Panc1 (cell line): ENCODE measurements around the gene WNT9A. TPM values are rescaled to one million over a fixed set of nuclear protein-coding genes. Genes with fewer than 3 reads are reported as not detected.

ENCODE experiments used
- ATAC-seq: fragments of 200-7000 bp; cut with Tn5 transposase; 2 replicates; pipeline ENCODE4 v1.9.1; 2020; ENCODE audit warnings: mild to moderate bottlenecking, moderate library complexity
- BruUV-seq: library from RNA; stranded (reverse); fragments of 400-500 nt; replicated peaks from 2 replicates; lab custom pipeline; 2021; lab: Mats Ljungman, UMichigan
- CTCF ChIA-PET: fragments of 300-600 bp; sonication (Branson Sonifier 250); formaldehyde crosslinking; loops from one replicate; lab custom pipeline; 2022; ENCODE audit warnings: antibody characterized with exemption; lab: Charles Lee
- POLR2A ChIA-PET: fragments of 300-600 bp; sonication (Branson Sonifier 250); formaldehyde crosslinking; loops from one replicate; lab custom pipeline; 2022; ENCODE audit warnings: antibody characterized with exemption; lab: Charles Lee
- DNase-seq: peaks from one replicate; pipeline ENCODE4 v3.0.0-alpha.2; 2010; ENCODE audit warnings: low read depth, low spot score
- H3K27ac ChIP-seq: 2 replicates; pipeline ENCODE4 v1.5.1; 2011; ENCODE audit warnings: mild to moderate bottlenecking, low read length, inconsistent platforms
- H3K27me3 ChIP-seq: fragments of 200-500 bp; sonication (Bioruptor generic); 2 replicates; pipeline ENCODE4 v1.6.0; 2014; ENCODE audit warnings: low read length, inconsistent platforms; ENCODE audit not compliant: control insufficient read depth, insufficient read depth
- H3K36me3 ChIP-seq: fragments of 200-500 bp; sonication (Bioruptor generic); 2 replicates; pipeline ENCODE4 v1.5.1; 2014; ENCODE audit warnings: inconsistent platforms, mild to moderate bottlenecking, low read length, moderate library complexity; ENCODE audit not compliant: control insufficient read depth, insufficient read depth
- H3K4me1 ChIP-seq: 2 replicates; pipeline ENCODE4 v1.5.1; 2011; ENCODE audit warnings: inconsistent platforms, mild to moderate bottlenecking, low read length, moderate library complexity; ENCODE audit not compliant: control insufficient read depth, insufficient read depth
- H3K4me3 ChIP-seq, 2 experiments: 2 replicates each; pipeline ENCODE4 v1.5.1; 2011 to 2012; ENCODE audit warnings: low read depth in 2 of 2, low read length in 2 of 2, mild to moderate bottlenecking in 2 of 2, inconsistent platforms in 1 of 2, moderate library complexity in 1 of 2
- H3K9me3 ChIP-seq: fragments of 200-500 bp; sonication (Bioruptor generic); 2 replicates; pipeline ENCODE4 v1.5.1; 2014; ENCODE audit warnings: low read depth, mild to moderate bottlenecking, inconsistent platforms, low read length, moderate library complexity; ENCODE audit not compliant: control insufficient read depth, insufficient read depth
- POLR2AphosphoS5 ChIP-seq: IDR thresholded peaks from 2 replicates; pipeline ENCODE4 v1.6.1; 2012; ENCODE audit warnings: mild to moderate bottlenecking, low read depth, low read length, moderate library complexity
- REST ChIP-seq, 2 experiments: IDR thresholded peaks; 2 replicates each; pipeline ENCODE4 v1.6.1; 2011 to 2012; ENCODE audit warnings: low read depth in 2 of 2, control low read depth in 1 of 2, low read length in 1 of 2, mild to moderate bottlenecking in 1 of 2, moderate library complexity in 1 of 2; ENCODE audit not compliant: insufficient read depth in 1 of 2
- SIN3A ChIP-seq: IDR thresholded peaks from 2 replicates; pipeline ENCODE4 v1.6.1; 2012; ENCODE audit warnings: low read depth, mild to moderate bottlenecking, low read length, moderate library complexity, borderline replicate concordance; ENCODE audit not compliant: insufficient read depth
- TCF7L2 ChIP-seq: IDR thresholded peaks from 2 replicates; pipeline ENCODE4 v1.6.1; 2011; ENCODE audit warnings: mild to moderate bottlenecking, low read depth, low read length, inconsistent platforms
- in situ Hi-C: cut with HindIII; loops from 2 replicates; pipeline ENCODE4 v1.10.0; 2016; ENCODE audit warnings: low sequenced_read_pairs, low pct_unique_long_range_greater_than_20kb
- intact Hi-C: fragments of 100-400 bp; cut with micrococcal nuclease; formaldehyde crosslinking; loops from one replicate; pipeline ENCODE4 v1.10.0; 2022; ENCODE audit not compliant: unreplicated experiment
- total RNA-seq: library from RNA; stranded (reverse); gene quantifications from one replicate; pipeline ENCODE4 v1.2.1, GENCODE V29; 2021; ENCODE audit not compliant: unreplicated experiment
- TF ChIP-seq, protein P1 (sequence below): fragments of 450-650 bp; IDR thresholded peaks from 2 replicates; pipeline ENCODE4 v1.5.1; 2017; ENCODE audit warnings: mild to moderate bottlenecking

The WNT9A gene
- total RNA-seq, 1 experiment from 2014 or later = 26.5 TPM

- peaks cover 8% of the 10 kb centered on the region; the same call in 1 of the 2 replicates for H3K9me3 ChIP-seq
- BruUV-seq = no TSS peak
- H3K36me3 ChIP-seq = no peaks in the 10 kb centered on the region
- in situ Hi-C loops (no loop called here), intact Hi-C loops (no loop called here)
- H3K27me3 ChIP-seq = no peaks in the 10 kb centered on the region
- H3K4me1 ChIP-seq = peaks cover 19% of the 10 kb centered on the region
- DNase-seq = no peak
- peak overlapping the region; percentile 54 for H3K27ac ChIP-seq
- CTCF ChIA-PET = no interaction called here
- no peak overlapping the region for H3K4me3 ChIP-seq
- TF ChIP-seq TCF7L2 (no peak), POLR2AphosphoS5 (no peak), REST (IDR thresholded peaks at IDR 0.05; ENCODE audit: insufficient read depth in 1 of 2, low read depth in 2 of 2, low read length in 1 of 2) (no peak), SIN3A (no peak)
- TF ChIP-seq, protein P1, sequence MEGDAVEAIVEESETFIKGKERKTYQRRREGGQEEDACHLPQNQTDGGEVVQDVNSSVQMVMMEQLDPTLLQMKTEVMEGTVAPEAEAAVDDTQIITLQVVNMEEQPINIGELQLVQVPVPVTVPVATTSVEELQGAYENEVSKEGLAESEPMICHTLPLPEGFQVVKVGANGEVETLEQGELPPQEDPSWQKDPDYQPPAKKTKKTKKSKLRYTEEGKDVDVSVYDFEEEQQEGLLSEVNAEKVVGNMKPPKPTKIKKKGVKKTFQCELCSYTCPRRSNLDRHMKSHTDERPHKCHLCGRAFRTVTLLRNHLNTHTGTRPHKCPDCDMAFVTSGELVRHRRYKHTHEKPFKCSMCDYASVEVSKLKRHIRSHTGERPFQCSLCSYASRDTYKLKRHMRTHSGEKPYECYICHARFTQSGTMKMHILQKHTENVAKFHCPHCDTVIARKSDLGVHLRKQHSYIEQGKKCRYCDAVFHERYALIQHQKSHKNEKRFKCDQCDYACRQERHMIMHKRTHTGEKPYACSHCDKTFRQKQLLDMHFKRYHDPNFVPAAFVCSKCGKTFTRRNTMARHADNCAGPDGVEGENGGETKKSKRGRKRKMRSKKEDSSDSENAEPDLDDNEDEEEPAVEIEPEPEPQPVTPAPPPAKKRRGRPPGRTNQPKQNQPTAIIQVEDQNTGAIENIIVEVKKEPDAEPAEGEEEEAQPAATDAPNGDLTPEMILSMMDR = no peak
- no peak for ATAC-seq
- POLR2A ChIA-PET = no interaction called here
Measured at GRCh38 chr1:227928811-227929375, 18.8 kb downstream of the WNT9A start.

- peak; percentile 31 for ATAC-seq
- intact Hi-C loops = no loop called here
- TF ChIP-seq TCF7L2 = no peak
- TF ChIP-seq POLR2AphosphoS5 = no peak
- no peak for TF ChIP-seq REST (IDR thresholded peaks at IDR 0.05; ENCODE audit: insufficient read depth in 1 of 2, low read depth in 2 of 2, low read length in 1 of 2)
- no peak for TF ChIP-seq SIN3A
- TF ChIP-seq, protein P1 = no peak
- in situ Hi-C loops = no loop called here
- Histone ChIP-seq H3K36me3 (no peaks in the 10 kb centered on the region), H3K4me3 (no peak overlapping the region), H3K9me3 (peaks cover 6% of the 10 kb centered on the region; the same call in 1 of the 2 replicates), H3K4me1 (peaks cover 19% of the 10 kb centered on the region), H3K27me3 (no peaks in the 10 kb centered on the region), H3K27ac (peak overlapping the region; percentile 54; the same call in 1 of the 2 replicates)
- no peak for DNase-seq
- BruUV-seq = no TSS peak
- CTCF ChIA-PET = no interaction called here
- POLR2A ChIA-PET = no interaction called here
Measured at GRCh38 chr1:227927971-227928741, 19.6 kb downstream of the WNT9A start.
